NCI-H187 treated with DMSO at 0.1 percent for 48 hours (cell line): ENCODE data around the gene PLK1.
"Not testable (repeated sequence)": the region's sequence is repeated elsewhere in the genome, so short reads cannot be mapped to it uniquely, and the experiment has no call there.

Experiments
- DNase-seq: peaks from one replicate; lab custom pipeline; 2025; lab: John Stamatoyannopoulos, UW

PLK1 gene

GRCh38 chr16:23710504-23710903, 31.8 kb downstream of the PLK1 start:
- no peak for DNase-seq

- DNase-seq: no peak
Measured at GRCh38 chr16:23711785-23712184, 33.1 kb downstream of the PLK1 start.

GRCh38 chr16:23712976-23713375, 34.3 kb downstream of the PLK1 start, which contains the start of gene ERN2:
TSS of gene ERN2 (minus strand) at chr16:23713222. CDS start at chr16:23713187, 35 bp downstream.
- no peak for DNase-seq

- no peak for DNase-seq
Measured at GRCh38 chr16:23716484-23716883, 37.8 kb downstream of the PLK1 start.

- DNase-seq: not testable (repeated sequence)
Measured at GRCh38 chr16:23722613-23723240, 44.0 kb downstream of the PLK1 start.

- DNase-seq: no peak
Measured at GRCh38 chr16:23724096-23724784, 45.6 kb downstream of the PLK1 start.

GRCh38 chr16:23724785-23725131, 46.1 kb downstream of the PLK1 start:
- DNase-seq: no peak

- DNase-seq: no peak
Measured at GRCh38 chr16:23726710-23727109, 48.0 kb downstream of the PLK1 start.

- no peak for DNase-seq
Measured at GRCh38 chr16:23728112-23728477, 49.4 kb downstream of the PLK1 start.

GRCh38 chr16:23729503-23730424, 51.1 kb downstream of the PLK1 start:
- DNase-seq: no peak

- no peak for DNase-seq
Measured at GRCh38 chr16:23734176-23734893, 55.6 kb downstream of the PLK1 start.

- not testable (repeated sequence) for DNase-seq
Measured at GRCh38 chr16:23737423-23738028, 58.8 kb downstream of the PLK1 start.

GRCh38 chr16:23739516-23739915, 60.8 kb downstream of the PLK1 start:
- DNase-seq: no peak
